Measurements from ENCODE around the gene VAC14.

DNA sequence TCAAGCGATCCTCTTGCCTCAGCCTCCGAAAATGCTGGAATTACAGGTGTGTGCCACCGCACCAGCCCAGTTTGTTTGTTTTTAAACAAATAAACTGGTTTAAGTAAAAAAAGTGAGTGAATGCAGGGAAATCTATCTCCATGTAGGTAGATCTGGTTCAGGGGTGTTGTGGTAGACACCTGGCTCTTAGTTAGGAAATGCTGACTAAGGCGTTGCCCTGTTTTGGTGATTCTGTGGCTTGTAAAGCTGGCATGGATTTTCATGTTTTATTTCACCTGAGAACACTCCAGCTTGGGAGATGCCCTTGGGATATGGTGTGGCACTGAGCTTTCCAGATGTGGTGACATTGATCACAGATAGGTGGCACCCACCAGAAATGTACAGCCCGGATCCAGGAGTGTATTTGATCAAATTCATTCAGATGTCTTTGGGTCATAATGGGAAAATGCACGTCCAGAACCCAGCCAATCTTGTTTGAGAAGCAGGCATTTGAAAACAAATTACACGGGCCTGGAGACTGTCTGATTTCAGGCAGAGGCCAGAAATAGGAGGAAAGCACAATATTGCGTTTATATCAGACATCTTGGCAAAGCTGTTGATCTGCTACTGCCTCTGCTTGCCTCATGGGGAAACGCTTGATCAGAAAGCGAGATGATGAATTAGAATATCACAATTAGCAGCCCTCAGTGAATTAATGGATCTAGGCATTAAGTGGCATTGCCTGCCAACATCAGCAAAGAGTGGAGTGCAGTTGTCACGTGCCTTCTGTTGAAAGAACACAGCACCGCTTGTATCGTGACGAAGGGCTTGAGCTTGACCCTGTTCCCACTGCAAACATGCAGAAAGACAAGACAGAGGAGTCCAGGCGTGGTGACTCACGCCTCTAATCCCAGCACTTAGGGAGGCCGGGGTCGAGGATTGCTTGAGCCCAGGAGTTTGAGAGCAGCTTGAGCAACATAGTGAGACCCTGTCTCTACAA, 161.9 kb downstream of the VAC14 start:
- TF ChIP-seq, protein P1, sequence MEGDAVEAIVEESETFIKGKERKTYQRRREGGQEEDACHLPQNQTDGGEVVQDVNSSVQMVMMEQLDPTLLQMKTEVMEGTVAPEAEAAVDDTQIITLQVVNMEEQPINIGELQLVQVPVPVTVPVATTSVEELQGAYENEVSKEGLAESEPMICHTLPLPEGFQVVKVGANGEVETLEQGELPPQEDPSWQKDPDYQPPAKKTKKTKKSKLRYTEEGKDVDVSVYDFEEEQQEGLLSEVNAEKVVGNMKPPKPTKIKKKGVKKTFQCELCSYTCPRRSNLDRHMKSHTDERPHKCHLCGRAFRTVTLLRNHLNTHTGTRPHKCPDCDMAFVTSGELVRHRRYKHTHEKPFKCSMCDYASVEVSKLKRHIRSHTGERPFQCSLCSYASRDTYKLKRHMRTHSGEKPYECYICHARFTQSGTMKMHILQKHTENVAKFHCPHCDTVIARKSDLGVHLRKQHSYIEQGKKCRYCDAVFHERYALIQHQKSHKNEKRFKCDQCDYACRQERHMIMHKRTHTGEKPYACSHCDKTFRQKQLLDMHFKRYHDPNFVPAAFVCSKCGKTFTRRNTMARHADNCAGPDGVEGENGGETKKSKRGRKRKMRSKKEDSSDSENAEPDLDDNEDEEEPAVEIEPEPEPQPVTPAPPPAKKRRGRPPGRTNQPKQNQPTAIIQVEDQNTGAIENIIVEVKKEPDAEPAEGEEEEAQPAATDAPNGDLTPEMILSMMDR (IDR thresholded peaks at IDR 0.05; ENCODE audit: insufficient read depth, low read length) = no peak
- TF ChIP-seq, protein P2, sequence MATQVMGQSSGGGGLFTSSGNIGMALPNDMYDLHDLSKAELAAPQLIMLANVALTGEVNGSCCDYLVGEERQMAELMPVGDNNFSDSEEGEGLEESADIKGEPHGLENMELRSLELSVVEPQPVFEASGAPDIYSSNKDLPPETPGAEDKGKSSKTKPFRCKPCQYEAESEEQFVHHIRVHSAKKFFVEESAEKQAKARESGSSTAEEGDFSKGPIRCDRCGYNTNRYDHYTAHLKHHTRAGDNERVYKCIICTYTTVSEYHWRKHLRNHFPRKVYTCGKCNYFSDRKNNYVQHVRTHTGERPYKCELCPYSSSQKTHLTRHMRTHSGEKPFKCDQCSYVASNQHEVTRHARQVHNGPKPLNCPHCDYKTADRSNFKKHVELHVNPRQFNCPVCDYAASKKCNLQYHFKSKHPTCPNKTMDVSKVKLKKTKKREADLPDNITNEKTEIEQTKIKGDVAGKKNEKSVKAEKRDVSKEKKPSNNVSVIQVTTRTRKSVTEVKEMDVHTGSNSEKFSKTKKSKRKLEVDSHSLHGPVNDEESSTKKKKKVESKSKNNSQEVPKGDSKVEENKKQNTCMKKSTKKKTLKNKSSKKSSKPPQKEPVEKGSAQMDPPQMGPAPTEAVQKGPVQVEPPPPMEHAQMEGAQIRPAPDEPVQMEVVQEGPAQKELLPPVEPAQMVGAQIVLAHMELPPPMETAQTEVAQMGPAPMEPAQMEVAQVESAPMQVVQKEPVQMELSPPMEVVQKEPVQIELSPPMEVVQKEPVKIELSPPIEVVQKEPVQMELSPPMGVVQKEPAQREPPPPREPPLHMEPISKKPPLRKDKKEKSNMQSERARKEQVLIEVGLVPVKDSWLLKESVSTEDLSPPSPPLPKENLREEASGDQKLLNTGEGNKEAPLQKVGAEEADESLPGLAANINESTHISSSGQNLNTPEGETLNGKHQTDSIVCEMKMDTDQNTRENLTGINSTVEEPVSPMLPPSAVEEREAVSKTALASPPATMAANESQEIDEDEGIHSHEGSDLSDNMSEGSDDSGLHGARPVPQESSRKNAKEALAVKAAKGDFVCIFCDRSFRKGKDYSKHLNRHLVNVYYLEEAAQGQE (IDR thresholded peaks at IDR 0.05; ENCODE audit: insufficient replicate concordance, low read depth) = no peak
